Measurements from ENCODE around the gene LBHD2. TPM values are rescaled to one million over a fixed set of nuclear protein-coding genes. Genes with fewer than 3 reads are reported as not detected.

Gene LBHD2
- total RNA-seq, 1 experiment from 2014 or later, result not detected

DNA sequence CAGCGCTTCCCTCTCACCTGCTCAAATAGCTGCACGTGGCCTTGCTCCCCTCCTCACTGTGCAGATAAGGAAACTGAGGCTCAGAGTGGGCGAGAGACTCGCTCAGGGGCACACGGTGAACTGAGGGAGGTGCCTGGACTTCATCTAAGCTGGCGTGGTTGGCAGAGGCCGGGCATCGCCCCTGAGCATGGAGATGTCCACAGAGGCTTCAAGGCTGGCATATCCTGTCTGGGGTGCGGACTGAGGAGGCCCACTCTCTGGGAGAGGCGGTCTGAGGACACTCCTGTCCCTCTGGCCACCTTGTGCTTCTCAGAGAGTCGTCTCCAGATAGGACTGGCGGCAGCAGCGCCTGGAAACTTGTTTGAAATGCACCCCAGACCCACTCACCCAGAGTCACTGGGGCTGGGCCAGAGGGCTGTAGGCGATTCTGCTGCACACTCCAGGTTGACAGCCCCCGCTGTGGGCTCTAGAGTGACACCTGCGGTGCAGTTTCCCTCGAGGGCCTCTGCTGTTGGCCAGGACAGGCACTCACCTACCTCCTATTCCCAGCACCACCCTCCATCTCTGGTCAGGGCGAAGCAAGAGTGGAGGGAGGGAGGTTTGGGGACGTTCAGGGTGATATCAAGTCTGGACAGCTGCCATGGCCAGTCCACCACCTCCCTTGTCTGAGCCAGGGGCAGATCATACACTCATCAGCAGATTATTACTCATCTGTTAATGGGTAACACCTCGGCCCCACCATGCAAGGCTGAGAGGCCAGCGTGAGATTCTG is 11.2 kb upstream of the LBHD2 start:
- ChIA-PET POLR2A (no interaction called here), CTCF (no interaction called here)
- no peaks in the 10 kb centered on the region for H3K27me3 ChIP-seq (ENCODE audit: control insufficient read depth, insufficient read depth, low read length)
- peaks cover 19% of the 10 kb centered on the region for H3K4me1 ChIP-seq (ENCODE audit: control insufficient read depth, insufficient read depth, low read length)
- H3K4me3 ChIP-seq (ENCODE audit: low read depth in 2 of 2, low read length in 2 of 2), result no peak overlapping the region
- no TSS peak for BruUV-seq (replicated peaks)
- ATAC-seq, result no peak
- H3K36me3 ChIP-seq (ENCODE audit: control insufficient read depth, insufficient read depth, low read length), result no peaks in the 10 kb centered on the region
- TF ChIP-seq, protein P1, sequence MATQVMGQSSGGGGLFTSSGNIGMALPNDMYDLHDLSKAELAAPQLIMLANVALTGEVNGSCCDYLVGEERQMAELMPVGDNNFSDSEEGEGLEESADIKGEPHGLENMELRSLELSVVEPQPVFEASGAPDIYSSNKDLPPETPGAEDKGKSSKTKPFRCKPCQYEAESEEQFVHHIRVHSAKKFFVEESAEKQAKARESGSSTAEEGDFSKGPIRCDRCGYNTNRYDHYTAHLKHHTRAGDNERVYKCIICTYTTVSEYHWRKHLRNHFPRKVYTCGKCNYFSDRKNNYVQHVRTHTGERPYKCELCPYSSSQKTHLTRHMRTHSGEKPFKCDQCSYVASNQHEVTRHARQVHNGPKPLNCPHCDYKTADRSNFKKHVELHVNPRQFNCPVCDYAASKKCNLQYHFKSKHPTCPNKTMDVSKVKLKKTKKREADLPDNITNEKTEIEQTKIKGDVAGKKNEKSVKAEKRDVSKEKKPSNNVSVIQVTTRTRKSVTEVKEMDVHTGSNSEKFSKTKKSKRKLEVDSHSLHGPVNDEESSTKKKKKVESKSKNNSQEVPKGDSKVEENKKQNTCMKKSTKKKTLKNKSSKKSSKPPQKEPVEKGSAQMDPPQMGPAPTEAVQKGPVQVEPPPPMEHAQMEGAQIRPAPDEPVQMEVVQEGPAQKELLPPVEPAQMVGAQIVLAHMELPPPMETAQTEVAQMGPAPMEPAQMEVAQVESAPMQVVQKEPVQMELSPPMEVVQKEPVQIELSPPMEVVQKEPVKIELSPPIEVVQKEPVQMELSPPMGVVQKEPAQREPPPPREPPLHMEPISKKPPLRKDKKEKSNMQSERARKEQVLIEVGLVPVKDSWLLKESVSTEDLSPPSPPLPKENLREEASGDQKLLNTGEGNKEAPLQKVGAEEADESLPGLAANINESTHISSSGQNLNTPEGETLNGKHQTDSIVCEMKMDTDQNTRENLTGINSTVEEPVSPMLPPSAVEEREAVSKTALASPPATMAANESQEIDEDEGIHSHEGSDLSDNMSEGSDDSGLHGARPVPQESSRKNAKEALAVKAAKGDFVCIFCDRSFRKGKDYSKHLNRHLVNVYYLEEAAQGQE (IDR thresholded peaks at IDR 0.05; ENCODE audit: insufficient read depth in 1 of 2, low read depth in 2 of 2, low read length in 1 of 2), result no peak
- TF ChIP-seq, protein P2, sequence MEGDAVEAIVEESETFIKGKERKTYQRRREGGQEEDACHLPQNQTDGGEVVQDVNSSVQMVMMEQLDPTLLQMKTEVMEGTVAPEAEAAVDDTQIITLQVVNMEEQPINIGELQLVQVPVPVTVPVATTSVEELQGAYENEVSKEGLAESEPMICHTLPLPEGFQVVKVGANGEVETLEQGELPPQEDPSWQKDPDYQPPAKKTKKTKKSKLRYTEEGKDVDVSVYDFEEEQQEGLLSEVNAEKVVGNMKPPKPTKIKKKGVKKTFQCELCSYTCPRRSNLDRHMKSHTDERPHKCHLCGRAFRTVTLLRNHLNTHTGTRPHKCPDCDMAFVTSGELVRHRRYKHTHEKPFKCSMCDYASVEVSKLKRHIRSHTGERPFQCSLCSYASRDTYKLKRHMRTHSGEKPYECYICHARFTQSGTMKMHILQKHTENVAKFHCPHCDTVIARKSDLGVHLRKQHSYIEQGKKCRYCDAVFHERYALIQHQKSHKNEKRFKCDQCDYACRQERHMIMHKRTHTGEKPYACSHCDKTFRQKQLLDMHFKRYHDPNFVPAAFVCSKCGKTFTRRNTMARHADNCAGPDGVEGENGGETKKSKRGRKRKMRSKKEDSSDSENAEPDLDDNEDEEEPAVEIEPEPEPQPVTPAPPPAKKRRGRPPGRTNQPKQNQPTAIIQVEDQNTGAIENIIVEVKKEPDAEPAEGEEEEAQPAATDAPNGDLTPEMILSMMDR (IDR thresholded peaks at IDR 0.05), result no peak
- TF ChIP-seq POLR2AphosphoS5 (IDR thresholded peaks at IDR 0.05; ENCODE audit: low read depth, low read length), result no peak
- TF ChIP-seq TCF7L2 (IDR thresholded peaks at IDR 0.05; ENCODE audit: low read depth, low read length), result no peak
- TF ChIP-seq SIN3A (IDR thresholded peaks at IDR 0.05; ENCODE audit: borderline replicate concordance, insufficient read depth, low read depth, low read length), result no peak
- in situ Hi-C loops (cut with HindIII; ENCODE audit: low pct_unique_long_range_greater_than_20kb, low sequenced_read_pairs) (no loop called here), intact Hi-C loops (cut with micrococcal nuclease; ENCODE audit: unreplicated experiment) (loop anchor here (10.0 kb wide), 1 partner anchor 112 kb away; no protein-coding TSS in a partner anchor)
- no peaks in the 10 kb centered on the region for H3K9me3 ChIP-seq (ENCODE audit: control insufficient read depth, insufficient read depth, low read depth, low read length)
- no peak for DNase-seq (ENCODE audit: low read depth, low spot score)
- no peak overlapping the region for H3K27ac ChIP-seq (ENCODE audit: low read length)

DNA sequence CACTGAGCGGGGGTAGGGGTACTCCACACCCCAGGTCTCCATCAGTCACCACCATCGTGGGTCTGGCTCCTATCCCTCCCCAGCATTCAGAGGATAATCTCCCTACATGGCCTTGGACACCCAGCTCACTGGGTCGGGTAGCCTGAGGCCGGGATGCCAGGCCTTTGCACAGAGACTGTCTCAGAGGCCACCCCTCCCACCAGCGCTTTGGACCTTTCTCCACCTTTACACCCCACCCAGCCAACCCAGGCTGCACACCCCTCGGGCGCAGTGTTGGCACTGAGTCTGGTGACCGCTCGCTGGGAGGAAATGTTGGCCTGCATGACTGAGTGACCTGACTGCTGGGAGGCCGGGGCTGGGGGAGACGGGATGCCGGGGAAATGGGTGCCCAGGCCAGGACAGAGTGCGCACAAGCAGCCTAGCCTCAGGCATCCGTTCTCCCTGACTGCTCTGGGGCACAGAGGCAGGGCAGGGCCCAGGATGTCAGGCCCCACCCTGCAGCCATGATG is 10.6 kb upstream of the LBHD2 start:
- intact Hi-C loops (cut with micrococcal nuclease; ENCODE audit: unreplicated experiment), result loop anchor here (10.0 kb wide), 1 partner anchor 111 kb away; no protein-coding TSS in a partner anchor
- DNase-seq (ENCODE audit: low read depth, low spot score), result no peak

More for the DNA sequence above, 10.6 kb upstream of the LBHD2 start:
- ATAC-seq, result no peak
- TF ChIP-seq, protein P2 (IDR thresholded peaks at IDR 0.05), result no peak
- TF ChIP-seq TCF7L2 (IDR thresholded peaks at IDR 0.05; ENCODE audit: low read depth, low read length) (no peak), SIN3A (IDR thresholded peaks at IDR 0.05; ENCODE audit: borderline replicate concordance, insufficient read depth, low read depth, low read length) (no peak), POLR2AphosphoS5 (IDR thresholded peaks at IDR 0.05; ENCODE audit: low read depth, low read length) (no peak)
- TF ChIP-seq, protein P1 (IDR thresholded peaks at IDR 0.05; ENCODE audit: insufficient read depth in 1 of 2, low read depth in 2 of 2, low read length in 1 of 2), result no peak
- Histone ChIP-seq H3K9me3 (ENCODE audit: control insufficient read depth, insufficient read depth, low read depth, low read length) (no peaks in the 10 kb centered on the region), H3K4me1 (ENCODE audit: control insufficient read depth, insufficient read depth, low read length) (peaks cover 19% of the 10 kb centered on the region), H3K27ac (ENCODE audit: low read length) (no peak overlapping the region), H3K36me3 (ENCODE audit: control insufficient read depth, insufficient read depth, low read length) (no peaks in the 10 kb centered on the region), H3K4me3 (ENCODE audit: low read depth in 2 of 2, low read length in 2 of 2) (no peak overlapping the region), H3K27me3 (ENCODE audit: control insufficient read depth, insufficient read depth, low read length) (no peaks in the 10 kb centered on the region)
- BruUV-seq (replicated peaks), result no TSS peak
- CTCF ChIA-PET, result interaction anchor here (0.6 kb wide), 1 partner anchor 181 kb away, joined by 3 read pairs; no protein-coding TSS in a partner anchor
- POLR2A ChIA-PET, result no interaction called here
- in situ Hi-C loops (cut with HindIII; ENCODE audit: low pct_unique_long_range_greater_than_20kb, low sequenced_read_pairs), result no loop called here

Data from Panc1 (cell line).